ENCODE measurements around the gene BCR.

Gene BCR

GRCh38 chr22:23215294-23216241 is 35.3 kb downstream of the BCR start:
- Mint-ChIP-seq H3K36me3 (ENCODE audit: low read depth) (no peaks in the 10 kb centered on the region), H3K27ac (no peak overlapping the region), H3K4me3 (no peak overlapping the region), H3K4me1 (peaks cover 75% of the 10 kb centered on the region), H3K27me3 (ENCODE audit: low read depth, poor library complexity) (peaks cover 9% of the 10 kb centered on the region), H3K9me3 (no peaks in the 10 kb centered on the region)
- no peak for TF ChIP-seq CTCF (IDR thresholded peaks at IDR 0.05)
- no peak for DNase-seq

GRCh38 chr22:23216461-23217170 is 36.3 kb downstream of the BCR start:
- Mint-ChIP-seq H3K4me3 (no peak overlapping the region), H3K9me3 (no peaks in the 10 kb centered on the region), H3K36me3 (ENCODE audit: low read depth) (no peaks in the 10 kb centered on the region), H3K4me1 (peaks cover 79% of the 10 kb centered on the region), H3K27ac (no peak overlapping the region), H3K27me3 (ENCODE audit: low read depth, poor library complexity) (peaks cover 9% of the 10 kb centered on the region)
- TF ChIP-seq CTCF (IDR thresholded peaks at IDR 0.05), result no peak
- no peak for DNase-seq

- H3K27ac Mint-ChIP-seq, result peak overlapping the region; percentile 66
- peaks cover 9% of the 10 kb centered on the region for H3K27me3 Mint-ChIP-seq (ENCODE audit: low read depth, poor library complexity)
- no peak for TF ChIP-seq CTCF (IDR thresholded peaks at IDR 0.05)
- H3K36me3 Mint-ChIP-seq (ENCODE audit: low read depth), result no peaks in the 10 kb centered on the region
- H3K9me3 Mint-ChIP-seq, result no peaks in the 10 kb centered on the region
- no peak for DNase-seq
- H3K4me3 Mint-ChIP-seq, result no peak overlapping the region
- peaks cover 78% of the 10 kb centered on the region for H3K4me1 Mint-ChIP-seq
Observed at GRCh38 chr22:23217171-23218052, 37.1 kb downstream of the BCR start.

- H3K27ac Mint-ChIP-seq, result peak overlapping the region; percentile 94
- H3K4me3 Mint-ChIP-seq, result peak overlapping the region; percentile 69
- H3K36me3 Mint-ChIP-seq (ENCODE audit: low read depth), result no peaks in the 10 kb centered on the region
- H3K27me3 Mint-ChIP-seq (ENCODE audit: low read depth, poor library complexity), result peaks cover 12% of the 10 kb centered on the region
- TF ChIP-seq CTCF (IDR thresholded peaks at IDR 0.05), result no peak
- no peaks in the 10 kb centered on the region for H3K9me3 Mint-ChIP-seq
- H3K4me1 Mint-ChIP-seq, result peaks cover 78% of the 10 kb centered on the region
- DNase-seq, result no peak
Observed at GRCh38 chr22:23218053-23218866, 38.0 kb downstream of the BCR start.

- peaks cover 10% of the 10 kb centered on the region for H3K27me3 Mint-ChIP-seq (ENCODE audit: low read depth, poor library complexity)
- H3K27ac Mint-ChIP-seq, result peak overlapping the region; percentile 94
- H3K4me3 Mint-ChIP-seq, result peak overlapping the region; percentile 69
- no peaks in the 10 kb centered on the region for H3K9me3 Mint-ChIP-seq
- no peak for TF ChIP-seq CTCF (IDR thresholded peaks at IDR 0.05)
- no peaks in the 10 kb centered on the region for H3K36me3 Mint-ChIP-seq (ENCODE audit: low read depth)
- peaks cover 78% of the 10 kb centered on the region for H3K4me1 Mint-ChIP-seq
- peak; percentile 78 for DNase-seq
Observed at GRCh38 chr22:23218867-23219251, 38.5 kb downstream of the BCR start.
